Glutamatergic neuron (in vitro differentiated cells): Measurements from ENCODE around the gene RPS21. TPM values are rescaled to one million over a fixed set of nuclear protein-coding genes. Genes with fewer than 3 reads are reported as not detected.

Experiments used
- DNase-seq: peaks from one replicate; pipeline ENCODE4 v3.0.0; 2022
- H3K27ac Mint-ChIP-seq: one replicate; pipeline ENCODE4 v1.8.0; 2020; ENCODE audit warnings: mild to moderate bottlenecking, mixed read lengths, inconsistent platforms; ENCODE audit not compliant: unreplicated experiment
- H3K27me3 Mint-ChIP-seq: one replicate; pipeline ENCODE4 v1.8.0; 2020; ENCODE audit warnings: mild to moderate bottlenecking, moderate library complexity, mixed read lengths, inconsistent platforms; ENCODE audit not compliant: unreplicated experiment
- H3K36me3 Mint-ChIP-seq: one replicate; pipeline ENCODE4 v1.8.0; 2020; ENCODE audit warnings: mild to moderate bottlenecking, mixed read lengths, inconsistent platforms; ENCODE audit not compliant: unreplicated experiment
- H3K4me1 Mint-ChIP-seq: one replicate; pipeline ENCODE4 v1.8.0; 2020; ENCODE audit warnings: mild to moderate bottlenecking, low read depth, mixed read lengths, inconsistent platforms; ENCODE audit not compliant: unreplicated experiment
- H3K4me3 Mint-ChIP-seq: one replicate; pipeline ENCODE4 v1.8.0; 2020; ENCODE audit warnings: mild to moderate bottlenecking, mixed read lengths, inconsistent platforms; ENCODE audit not compliant: unreplicated experiment
- H3K9me3 Mint-ChIP-seq: one replicate; pipeline ENCODE4 v1.8.0; 2020; ENCODE audit warnings: mild to moderate bottlenecking, moderate library complexity, mixed read lengths, inconsistent platforms; ENCODE audit not compliant: unreplicated experiment
- CTCF ChIP-seq: fragments of 200-600 bp; sonication (generic); IDR thresholded peaks from one replicate; pipeline ENCODE4 v1.5.0; 2021; ENCODE audit not compliant: partially characterized antibody, unreplicated experiment
- total RNA-seq: library from RNA; stranded (reverse); fragmentation: NEBNext Ultra II Directional; extraction: Animal tissue kit (Norgen Biotek cat#: 25700); gene quantifications from one replicate; pipeline ENCODE4 v1.2.1, GENCODE V29; 2021; ENCODE audit not compliant: unreplicated experiment

The RPS21 gene
- total RNA-seq, 1 donor from 2014 or later = 829 TPM

- H3K27ac Mint-ChIP-seq = no peak overlapping the region
- H3K27me3 Mint-ChIP-seq = peaks cover 8% of the 10 kb centered on the region
- peaks cover 10% of the 10 kb centered on the region for H3K4me1 Mint-ChIP-seq
- H3K9me3 Mint-ChIP-seq = peaks cover 10% of the 10 kb centered on the region
- peak; percentile 20 for DNase-seq
- no peaks in the 10 kb centered on the region for H3K36me3 Mint-ChIP-seq
- no peak overlapping the region for H3K4me3 Mint-ChIP-seq
- no peak for TF ChIP-seq CTCF
Observed at GRCh38 chr20:62359491-62360121, 27.3 kb upstream of the RPS21 start.

- TF ChIP-seq CTCF = no peak
- H3K4me3 Mint-ChIP-seq = no peak overlapping the region
- peak; percentile 19 for DNase-seq
Observed at GRCh38 chr20:62360854-62361798, 25.8 kb upstream of the RPS21 start.

GRCh38 chr20:62361799-62362589 lies 24.9 kb upstream of the RPS21 start:
- peak overlapping the region; percentile 75 for H3K4me3 Mint-ChIP-seq
- H3K36me3 Mint-ChIP-seq = no peaks in the 10 kb centered on the region
- H3K27me3 Mint-ChIP-seq = peaks cover 3% of the 10 kb centered on the region
- H3K27ac Mint-ChIP-seq = peak overlapping the region; percentile 66
- H3K4me1 Mint-ChIP-seq = peaks cover 7% of the 10 kb centered on the region
- DNase-seq = no peak
- TF ChIP-seq CTCF = no peak
- peaks cover 4% of the 10 kb centered on the region for H3K9me3 Mint-ChIP-seq

More at GRCh38 chr20:62360854-62361798, 25.8 kb upstream of the RPS21 start:
- peaks cover 7% of the 10 kb centered on the region for H3K4me1 Mint-ChIP-seq
- H3K36me3 Mint-ChIP-seq = no peaks in the 10 kb centered on the region
- no peak overlapping the region for H3K27ac Mint-ChIP-seq
- H3K9me3 Mint-ChIP-seq = peaks cover 7% of the 10 kb centered on the region
- H3K27me3 Mint-ChIP-seq = peaks cover 5% of the 10 kb centered on the region

GRCh38 chr20:62362590-62362940 lies 24.3 kb upstream of the RPS21 start:
- peak; percentile 20 for DNase-seq

More at GRCh38 chr20:62362590-62362940, 24.3 kb upstream of the RPS21 start:
- H3K27ac Mint-ChIP-seq = peak overlapping the region; percentile 59
- no peaks in the 10 kb centered on the region for H3K36me3 Mint-ChIP-seq
- H3K9me3 Mint-ChIP-seq = peaks cover 4% of the 10 kb centered on the region
- H3K27me3 Mint-ChIP-seq = peaks cover 3% of the 10 kb centered on the region
- no peak for TF ChIP-seq CTCF
- H3K4me3 Mint-ChIP-seq = peak overlapping the region; percentile 75
- peaks cover 7% of the 10 kb centered on the region for H3K4me1 Mint-ChIP-seq
